Loucy (cell line): ENCODE data around the gene NID2.

Experiments
- H2AFZ ChIP-seq: fragments of 200-600 bp; sonication (generic); 2 replicates; pipeline ENCODE4 v1.6.0; 2016; ENCODE audit warnings: antibody characterized with exemption, mild to moderate bottlenecking, low read length, moderate library complexity
- H3F3A ChIP-seq: fragments of 200-600 bp; 2 replicates; pipeline ENCODE4 v1.6.0; 2016; ENCODE audit warnings: antibody characterized with exemption, low read depth, mild to moderate bottlenecking
- H3K27me3 ChIP-seq: fragments of 200-600 bp; sonication (generic); 2 replicates; pipeline ENCODE4 v1.6.1; 2014; ENCODE audit warnings: low read length, mild to moderate bottlenecking; ENCODE audit not compliant: insufficient read depth, poor library complexity, severe bottlenecking
- H3K36me3 ChIP-seq: fragments of 200-600 bp; sonication (generic); 2 replicates; pipeline ENCODE4 v1.6.1; 2016; ENCODE audit warnings: low read length; ENCODE audit not compliant: insufficient read depth
- H3K4me1 ChIP-seq: fragments of 200-600 bp; sonication (generic); 2 replicates; pipeline ENCODE4 v1.5.1; 2014; ENCODE audit warnings: low read length, mild to moderate bottlenecking; ENCODE audit not compliant: insufficient read depth, poor library complexity, severe bottlenecking
- H3K4me2 ChIP-seq: fragments of 200-600 bp; sonication (generic); 2 replicates; pipeline ENCODE4 v1.6.0; 2014; ENCODE audit warnings: antibody characterized with exemption, low read length, low read depth, mild to moderate bottlenecking; ENCODE audit not compliant: poor library complexity, severe bottlenecking
- H3K4me3 ChIP-seq: fragments of 200-600 bp; sonication (generic); 2 replicates; pipeline ENCODE4 v1.5.1; 2014; ENCODE audit warnings: low read length, mild to moderate bottlenecking, mixed read lengths; ENCODE audit not compliant: poor library complexity, severe bottlenecking
- H3K79me2 ChIP-seq: fragments of 200-600 bp; sonication (generic); 2 replicates; pipeline ENCODE4 v1.6.1; 2014; ENCODE audit warnings: low read length; ENCODE audit not compliant: insufficient read depth
- H3K9ac ChIP-seq: fragments of 200-600 bp; sonication (generic); 2 replicates; pipeline ENCODE4 v1.6.0; 2014; ENCODE audit warnings: mild to moderate bottlenecking, low read depth, low read length, moderate library complexity; ENCODE audit not compliant: poor library complexity, severe bottlenecking
- H3K9me2 ChIP-seq: fragments of 200-600 bp; sonication (generic); replicated peaks from 2 replicates; pipeline ENCODE4 v1.6.1; 2016; ENCODE audit warnings: low read depth, low read length, mixed read lengths
- H3K9me3 ChIP-seq: fragments of 200-600 bp; sonication (generic); 2 replicates; pipeline ENCODE4 v1.6.1; 2014; ENCODE audit warnings: mild to moderate bottlenecking, antibody characterized with exemption, low read length, low read depth; ENCODE audit not compliant: insufficient read depth
- H4K20me1 ChIP-seq: fragments of 200-600 bp; sonication (generic); 2 replicates; pipeline ENCODE4 v1.6.0; 2014; ENCODE audit warnings: antibody characterized with exemption, low read length, mild to moderate bottlenecking; ENCODE audit not compliant: insufficient read depth, poor library complexity, severe bottlenecking
- EZH2phosphoT487 ChIP-seq: fragments of 200-600 bp; IDR thresholded peaks from 2 replicates; pipeline ENCODE4 v1.6.1; 2018; ENCODE audit warnings: antibody characterized with exemption, mild to moderate bottlenecking, moderate library complexity, borderline replicate concordance
- TF ChIP-seq, protein P1 (sequence below): fragments of 200-600 bp; sonication (generic); conservative IDR thresholded peaks from 2 replicates; pipeline ENCODE4 v1.5.1; 2014; ENCODE audit warnings: mild to moderate bottlenecking, antibody characterized with exemption, low read length

Gene NID2

DNA sequence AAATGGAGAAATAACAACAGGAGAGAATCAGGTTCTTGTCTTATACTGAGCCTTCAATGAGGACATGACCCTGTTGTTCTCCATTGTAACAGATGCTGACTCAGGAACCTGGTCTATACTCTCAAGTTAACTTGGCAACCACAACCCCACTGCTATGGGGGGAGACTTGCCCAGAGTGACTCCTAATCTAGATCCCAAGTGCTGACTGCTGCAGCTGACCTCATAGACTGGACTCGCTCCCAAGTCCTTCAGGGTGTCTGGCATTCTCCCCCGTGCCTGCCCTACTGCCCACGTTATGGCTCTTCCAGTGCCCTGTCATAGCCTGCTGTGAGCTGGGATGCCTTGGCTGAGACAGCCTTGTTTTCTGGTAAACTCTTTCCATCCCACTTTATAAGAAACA lies 37.1 kb downstream of the NID2 start:
- Histone ChIP-seq H3K9me3 (no peaks in the 10 kb centered on the region), H3K4me1 (peaks cover 5% of the 10 kb centered on the region), H3K4me2 (no peak overlapping the region), H2AFZ (no peak overlapping the region), H3K36me3 (no peaks in the 10 kb centered on the region; the same call in 1 of the 2 replicates), H3K27me3 (no peaks in the 10 kb centered on the region), H3K9ac (no peak overlapping the region), H3K4me3 (no peak overlapping the region), H3F3A (no peaks in the 10 kb centered on the region), H4K20me1 (no peaks in the 10 kb centered on the region), H3K79me2 (no peaks in the 10 kb centered on the region), H3K9me2 (no peaks in the 10 kb centered on the region)
- TF ChIP-seq EZH2phosphoT487 = no peak
- TF ChIP-seq, protein P1, sequence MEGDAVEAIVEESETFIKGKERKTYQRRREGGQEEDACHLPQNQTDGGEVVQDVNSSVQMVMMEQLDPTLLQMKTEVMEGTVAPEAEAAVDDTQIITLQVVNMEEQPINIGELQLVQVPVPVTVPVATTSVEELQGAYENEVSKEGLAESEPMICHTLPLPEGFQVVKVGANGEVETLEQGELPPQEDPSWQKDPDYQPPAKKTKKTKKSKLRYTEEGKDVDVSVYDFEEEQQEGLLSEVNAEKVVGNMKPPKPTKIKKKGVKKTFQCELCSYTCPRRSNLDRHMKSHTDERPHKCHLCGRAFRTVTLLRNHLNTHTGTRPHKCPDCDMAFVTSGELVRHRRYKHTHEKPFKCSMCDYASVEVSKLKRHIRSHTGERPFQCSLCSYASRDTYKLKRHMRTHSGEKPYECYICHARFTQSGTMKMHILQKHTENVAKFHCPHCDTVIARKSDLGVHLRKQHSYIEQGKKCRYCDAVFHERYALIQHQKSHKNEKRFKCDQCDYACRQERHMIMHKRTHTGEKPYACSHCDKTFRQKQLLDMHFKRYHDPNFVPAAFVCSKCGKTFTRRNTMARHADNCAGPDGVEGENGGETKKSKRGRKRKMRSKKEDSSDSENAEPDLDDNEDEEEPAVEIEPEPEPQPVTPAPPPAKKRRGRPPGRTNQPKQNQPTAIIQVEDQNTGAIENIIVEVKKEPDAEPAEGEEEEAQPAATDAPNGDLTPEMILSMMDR = no peak

DNA sequence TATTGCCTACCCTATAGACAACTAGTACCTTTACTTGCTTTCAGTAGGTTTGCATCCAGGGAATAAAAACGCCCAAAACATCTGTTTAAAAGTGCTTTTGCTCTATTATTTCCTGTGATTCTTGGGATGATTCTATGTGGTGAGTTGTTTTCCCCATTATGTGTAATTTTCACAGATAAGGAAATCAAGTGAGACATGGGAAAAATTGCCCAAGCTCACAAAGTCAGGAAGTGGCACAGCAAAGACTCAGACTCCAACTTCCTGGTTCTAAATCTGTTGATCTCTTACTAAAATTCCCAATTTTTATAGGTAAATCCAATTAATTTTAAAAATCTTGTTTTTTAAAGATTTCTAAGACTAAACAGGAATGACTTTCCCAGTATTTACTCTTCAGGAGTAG lies 39.0 kb downstream of the NID2 start:
- no peak overlapping the region; the same call in 1 of the 2 replicates for H2AFZ ChIP-seq
- no peaks in the 10 kb centered on the region for H3K36me3 ChIP-seq
- no peak overlapping the region for H3K4me3 ChIP-seq
- no peaks in the 10 kb centered on the region for H3F3A ChIP-seq
- no peaks in the 10 kb centered on the region for H3K79me2 ChIP-seq
- no peaks in the 10 kb centered on the region for H4K20me1 ChIP-seq
- no peak for TF ChIP-seq EZH2phosphoT487
- TF ChIP-seq, protein P1 = no peak
- peaks cover 5% of the 10 kb centered on the region for H3K4me1 ChIP-seq
- no peaks in the 10 kb centered on the region for H3K9me3 ChIP-seq
- no peak overlapping the region for H3K9ac ChIP-seq
- H3K4me2 ChIP-seq = no peak overlapping the region
- no peaks in the 10 kb centered on the region for H3K27me3 ChIP-seq
- no peaks in the 10 kb centered on the region for H3K9me2 ChIP-seq

DNA sequence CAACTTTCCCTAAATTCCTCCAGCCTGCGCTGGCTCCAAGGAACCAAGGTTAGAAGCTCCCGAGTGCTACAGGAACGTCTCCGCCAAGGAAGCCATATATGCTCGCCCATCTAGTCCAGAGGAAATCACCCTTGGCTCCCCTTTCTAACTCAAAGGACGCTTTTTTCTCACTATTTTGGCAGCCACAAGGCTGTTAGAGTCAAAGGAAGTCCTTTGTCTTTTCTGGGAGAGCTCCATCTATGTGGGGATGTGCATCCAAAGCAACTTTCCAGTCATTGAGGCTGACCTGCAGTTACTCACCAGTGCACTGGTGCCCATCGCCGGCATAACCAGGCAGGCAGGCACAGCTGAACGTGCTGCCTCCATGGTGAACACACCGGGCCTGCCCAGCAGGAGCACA lies 42.0 kb downstream of the NID2 start:
- Histone ChIP-seq H3F3A (no peaks in the 10 kb centered on the region), H3K9me3 (peaks cover 5% of the 10 kb centered on the region; the same call in 1 of the 2 replicates), H3K9ac (no peak overlapping the region), H4K20me1 (no peaks in the 10 kb centered on the region), H3K36me3 (no peaks in the 10 kb centered on the region), H3K79me2 (no peaks in the 10 kb centered on the region), H3K4me1 (peaks cover 12% of the 10 kb centered on the region), H2AFZ (no peak overlapping the region), H3K4me3 (no peak overlapping the region), H3K4me2 (no peak overlapping the region), H3K27me3 (no peaks in the 10 kb centered on the region), H3K9me2 (no peaks in the 10 kb centered on the region)
- TF ChIP-seq, protein P1 = no peak
- no peak for TF ChIP-seq EZH2phosphoT487
